GM12878 (cell line): Measurements from ENCODE around the gene MTF2. TPM values are rescaled to one million over a fixed set of nuclear protein-coding genes. Genes with fewer than 3 reads are reported as not detected.
"Not testable (repeated sequence)": the region's sequence is repeated elsewhere in the genome, so short reads cannot be mapped to it uniquely, and the experiment has no call there.

Source experiments
- ATAC-seq: fragments of 200-7000 bp; cut with Tn5 transposase; 3 replicates; pipeline ENCODE4 v1.9.1; 2020; ENCODE audit warnings: mild to moderate bottlenecking, moderate library complexity
- BruUV-seq: library from RNA; stranded (reverse); fragments of 400-500 nt; replicated peaks from 2 replicates; lab custom pipeline; 2021; lab: Mats Ljungman, UMichigan
- CTCF ChIA-PET: fragments of 300-600 bp; sonication (Branson Sonifier 250); formaldehyde crosslinking; extraction: SDS; loops from one replicate; lab custom pipeline; 2021; ENCODE audit warnings: inconsistent platforms; lab: Yijun Ruan, JAX
- POLR2A ChIA-PET: fragments of 350-600 bp; formaldehyde crosslinking; extraction: SDS; loops from one replicate; lab custom pipeline; 2021; ENCODE audit warnings: inconsistent platforms; lab: Charles Lee
- RAD21 ChIA-PET: fragments of 300-600 bp; sonication (Branson Sonifier 250); formaldehyde crosslinking; loops from one replicate; lab custom pipeline; 2023; ENCODE audit warnings: antibody characterized with exemption; ENCODE audit not compliant: unreplicated experiment; lab: Charles Lee
- SMC1A ChIA-PET: fragments of 300-600 bp; sonication (Branson Sonifier 250); formaldehyde crosslinking; loops from one replicate; lab custom pipeline; 2023; ENCODE audit not compliant: unreplicated experiment, uncharacterized antibody; lab: Charles Lee
- DNase-seq: peaks from one replicate; pipeline ENCODE4 v3.0.0-alpha.2; 2011; ENCODE audit warnings: low read depth, low spot score
- FAIRE-seq: peaks from 3 replicates; lab custom pipeline; 2011; peaks lifted over from hg19 to GRCh38; lab: Jason Lieb, UNC
- H2AFZ ChIP-seq: 2 replicates; pipeline ENCODE4 v1.6.0; 2011; ENCODE audit warnings: low read depth, low read length, control low read depth; ENCODE audit not compliant: control insufficient read depth
- H3K27ac ChIP-seq: 2 replicates; pipeline ENCODE4 v1.5.1; 2011; ENCODE audit warnings: control low read depth; ENCODE audit not compliant: control insufficient read depth, insufficient read depth
- H3K27me3 ChIP-seq, 2 experiments: replicated peaks in 1 of 2; 2 replicates each; pipeline versions ENCODE4 v1.6.0 to v1.6.1; 2011; ENCODE audit warnings: low read length in 1 of 2; ENCODE audit not compliant: control insufficient read depth in 2 of 2, insufficient read depth in 2 of 2
- H3K36me3 ChIP-seq, 2 experiments: 2 replicates each; pipeline ENCODE4 v1.5.1; 2011; ENCODE audit warnings: low read length in 1 of 2; ENCODE audit not compliant: control insufficient read depth in 2 of 2, insufficient read depth in 2 of 2
- H3K4me1 ChIP-seq: 2 replicates; pipeline ENCODE4 v1.6.1; 2011; ENCODE audit warnings: mild to moderate bottlenecking, low read length, moderate library complexity, mixed read lengths; ENCODE audit not compliant: control insufficient read depth, insufficient read depth
- H3K4me2 ChIP-seq: 2 replicates; pipeline ENCODE4 v1.6.0; 2011; ENCODE audit warnings: control low read depth; ENCODE audit not compliant: control insufficient read depth, insufficient read depth
- H3K4me3 ChIP-seq: fragments of 200-600 bp; sonication (generic); 2 replicates; pipeline ENCODE4 v1.5.1; 2016
- H3K79me2 ChIP-seq: 2 replicates; pipeline ENCODE4 v1.6.0; 2011; ENCODE audit warnings: low read length; ENCODE audit not compliant: control insufficient read depth, insufficient read depth
- H3K9ac ChIP-seq: 2 replicates; pipeline ENCODE4 v1.8.0; 2011; ENCODE audit warnings: low read length, control low read depth, mixed read lengths; ENCODE audit not compliant: control insufficient read depth, insufficient read depth
- H3K9me3 ChIP-seq: replicated peaks from 3 replicates; pipeline ENCODE4 v1.5.1; 2011; ENCODE audit warnings: mild to moderate bottlenecking, low read length; ENCODE audit not compliant: control insufficient read depth, insufficient read depth
- H4K20me1 ChIP-seq: 2 replicates; pipeline ENCODE4 v1.6.0; 2011; ENCODE audit not compliant: control insufficient read depth, insufficient read depth
- POLR2AphosphoS5 ChIP-seq: IDR thresholded peaks from 2 replicates; pipeline ENCODE4 v1.6.1; 2011; ENCODE audit warnings: mild to moderate bottlenecking, low read length, inconsistent platforms
- SREBF2 ChIP-seq: IDR thresholded peaks from 2 replicates; pipeline ENCODE4 v1.6.1; 2012; ENCODE audit warnings: mild to moderate bottlenecking, low read length
- WGBS: methylation state at CpG from one replicate; pipeline ENCODE4 v1.1.6; 2016; ENCODE audit warnings: low lambda C conversion rate; ENCODE audit not compliant: insufficient replicate concordance, insufficient coverage; ENCODE audit errors: missing lambda C conversion rate; 5-methylcytosine and 5-hydroxymethylcytosine counted together
- in situ Hi-C: fragments of 300-500 bp; cut with MboI; formaldehyde crosslinking; loops from 9 replicates; pipeline ENCODE4 v1.14.3; 2018; ENCODE audit warnings: mixed read lengths
- intact Hi-C: fragments of 100-400 bp; cut with micrococcal nuclease; formaldehyde crosslinking; loops from one replicate; pipeline ENCODE4 v1.14.2; 2022; ENCODE audit not compliant: unreplicated experiment
- polyA plus RNA-seq, 11 experiments: library from polyadenylated mRNA; depleted of rRNA in 4 of 11; unstranded in 6 of 11; stranded (reverse) in 5 of 11; fragments of >200 nt; fragmentation: Nextera tagmentation in 4 of 11; fragmentation: Illumina TruSeq in 1 of 11; extraction: Ambion mirVana in 4 of 11; extraction: Trizol in 1 of 11; gene quantifications; 1 replicate in 1 of 11; 2 replicates in 10 of 11; pipeline versions ENCODE4 v1.2.1 to v1.2.3, GENCODE V29; 2011 to 2016; ENCODE audit warnings: inconsistent platforms in 2 of 11, missing spikeins in 2 of 11, low read depth in 1 of 11
- total RNA-seq, 4 experiments: library from RNA; depleted of rRNA in 3 of 4; stranded (reverse); fragments of >200 nt in 3 of 4; fragmentation: Illumina TruSeq in 1 of 4; extraction: Trizol in 1 of 4; gene quantifications; 2 replicates each; pipeline versions ENCODE4 v1.2.1 to v1.2.3, GENCODE V29; 2013 to 2021

Gene MTF2
- total and polyA plus RNA-seq, 10 of the 15 experiments (the other 5 are each of a cell fraction or from before 2014, with no cell fraction given): 22.6 to 74.9 (median 42.8) TPM

- Histone ChIP-seq H3K4me1 (peaks cover 5% of the 10 kb centered on the region; the same call in 1 of the 2 replicates), H3K9me3 (peaks cover 15% of the 10 kb centered on the region), H2AFZ (no peak overlapping the region), H3K9ac (no peak overlapping the region), H3K79me2 (peaks cover 91% of the 10 kb centered on the region), H4K20me1 (no peaks in the 10 kb centered on the region), H3K4me2 (peak overlapping the region; percentile 11; the same call in 1 of the 2 replicates), H3K4me3 (0 out of 2 replicates have a peak overlapping the region, but pooled peaks have one; percentile 12), H3K27ac (no peak overlapping the region), H3K27me3 (no peaks in the 10 kb centered on the region), H3K36me3 (peaks cover 2 to 7% of the 10 kb centered on the region in 2 experiments; a peak in 3 of 4 replicates)
- CTCF ChIA-PET: interaction anchor here (0.8 to 1.3 kb wide), 8 partner anchors 8 to 202 kb away, joined by 3 to 5 read pairs (median 3); no protein-coding TSS in a partner anchor
- RAD21 ChIA-PET: interaction anchor here (0.7 to 1.9 kb wide), 7 partner anchors 10 to 94 kb away, joined by 3 to 14 read pairs (median 4); no protein-coding TSS in a partner anchor
- FAIRE-seq: no peak
- intact Hi-C loops: loop anchor here (10.0 kb wide), 1 partner anchor 338 kb away; the partner anchor contains the start of gene RPL5
- POLR2A ChIA-PET: interaction anchor here (0.5 to 3.0 kb wide), 4 partner anchors 9 to 184 kb away, joined by 3 to 11 read pairs (median 4); no protein-coding TSS in a partner anchor
- in situ Hi-C loops: no loop called here
- no peak for ATAC-seq
- SMC1A ChIA-PET: interaction anchor here (1.0 to 3.4 kb wide), 9 partner anchors 9 to 176 kb away, joined by 3 to 17 read pairs (median 5); no protein-coding TSS in a partner anchor
- WGBS: 85% methylated on average over 1 of the region's 1 CpG
- no TSS peak for BruUV-seq
- DNase-seq: no peak
- no peak for TF ChIP-seq SREBF2
- TF ChIP-seq POLR2AphosphoS5: no peak
These were observed 93.7 kb downstream of the MTF2 start for GRCh38 chr1:93172778-93173177.

- H3K9ac ChIP-seq, H3K36me3 ChIP-seq, BruUV-seq, H3K4me3 ChIP-seq, H3K4me1 ChIP-seq, DNase-seq, CTCF ChIA-PET, SMC1A ChIA-PET, H4K20me1 ChIP-seq, ATAC-seq, in situ Hi-C loops, FAIRE-seq, H3K27ac ChIP-seq, H2AFZ ChIP-seq, H3K27me3 ChIP-seq: not testable (repeated sequence)
- Histone ChIP-seq H3K79me2 (peaks cover 93% of the 10 kb centered on the region), H3K9me3 (peaks cover 11% of the 10 kb centered on the region), H3K4me2 (peak overlapping the region; percentile 22; the same call in 1 of the 2 replicates)
- POLR2A ChIA-PET: interaction anchor here (0.6 to 0.7 kb wide), 2 partner anchors 31 to 707 kb away, joined by 3 to 4 read pairs; no protein-coding TSS in a partner anchor
- WGBS: 100% methylated on average over 3 of the region's 3 CpGs
- intact Hi-C loops: loop anchor here (10.0 kb wide), 1 partner anchor 340 kb away; the partner anchor contains the start of gene RPL5
- RAD21 ChIA-PET: interaction anchor here (1.6 kb wide), 1 partner anchor 94 kb away, joined by 4 read pairs; no protein-coding TSS in a partner anchor
These were observed 95.6 kb downstream of the MTF2 start for GRCh38 chr1:93174638-93175037.
